Tibial nerve (tissue), 4 donors: Measurements from ENCODE around the gene RDH12.

Experiments used
- CTCF ChIP-seq, 5 experiments: fragments of 200-600 bp in 3 of 5; fragments of 450-650 bp in 2 of 5; sonication (generic) in 3 of 5; IDR thresholded peaks; one replicate each; pipeline ENCODE4 v1.5.1; 2016 to 2019; ENCODE audit warnings: antibody characterized with exemption in 5 of 5, mild to moderate bottlenecking in 3 of 5, moderate library complexity in 2 of 5
- EP300 ChIP-seq, 2 donors: sonication (generic); formaldehyde crosslinking; IDR thresholded peaks; one replicate each; pipeline ENCODE4 v1.6.1; 2017; ENCODE audit warnings: antibody characterized with exemption in 2 of 2, mild to moderate bottlenecking in 1 of 2
- POLR2A ChIP-seq, 2 donors: fragments of 450-650 bp; IDR thresholded peaks; one replicate each; pipeline ENCODE4 v1.6.1; 2017; ENCODE audit warnings: antibody characterized with exemption in 2 of 2, mild to moderate bottlenecking in 2 of 2, moderate library complexity in 2 of 2

DNA sequence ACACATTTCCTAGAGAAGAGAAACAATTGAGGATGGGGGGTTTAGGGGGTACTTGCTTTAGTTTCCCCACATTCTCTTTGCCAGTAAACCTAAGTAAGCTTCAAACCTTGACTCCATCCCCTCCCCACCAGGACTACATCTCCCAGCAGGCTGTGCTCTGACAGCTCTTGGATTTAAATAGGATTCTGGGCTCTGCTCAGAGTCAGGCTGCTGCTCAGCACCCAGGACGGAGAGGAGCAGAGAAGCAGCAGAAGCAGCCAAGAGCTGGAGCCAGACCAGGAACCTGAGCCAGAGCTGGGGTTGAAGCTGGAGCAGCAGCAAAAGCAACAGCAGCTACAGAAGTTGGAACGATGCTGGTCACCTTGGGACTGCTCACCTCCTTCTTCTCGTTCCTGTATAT, 20.6 kb downstream of the RDH12 start:
- TF ChIP-seq CTCF (IDR thresholded peaks at IDR 0.05) (no peak), POLR2A (IDR thresholded peaks at IDR 0.05) (no peak), EP300 (IDR thresholded peaks at IDR 0.05) (no peak)
